Measurements from ENCODE around the gene DESI2.

DNA sequence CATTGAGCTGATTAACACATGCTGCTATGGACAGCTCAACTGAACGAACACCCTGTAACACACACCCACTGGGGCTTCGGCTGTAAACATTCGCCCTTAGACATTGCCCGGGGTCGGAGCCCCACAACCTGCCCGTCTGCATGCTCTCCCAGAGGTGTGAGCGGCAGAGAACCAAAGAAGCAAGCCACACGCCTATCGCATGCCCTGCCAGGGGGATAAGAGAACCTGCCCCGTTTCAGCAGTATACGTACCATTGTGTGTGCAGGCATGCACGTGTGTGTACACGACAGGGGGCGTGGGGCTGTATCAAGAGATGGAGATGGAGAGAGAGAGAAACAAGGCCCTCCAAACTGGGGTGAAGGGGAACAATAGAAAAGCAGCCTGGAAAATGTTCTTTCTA is 9.9 kb upstream of the DESI2 start:
- TF ChIP-seq, protein P1, sequence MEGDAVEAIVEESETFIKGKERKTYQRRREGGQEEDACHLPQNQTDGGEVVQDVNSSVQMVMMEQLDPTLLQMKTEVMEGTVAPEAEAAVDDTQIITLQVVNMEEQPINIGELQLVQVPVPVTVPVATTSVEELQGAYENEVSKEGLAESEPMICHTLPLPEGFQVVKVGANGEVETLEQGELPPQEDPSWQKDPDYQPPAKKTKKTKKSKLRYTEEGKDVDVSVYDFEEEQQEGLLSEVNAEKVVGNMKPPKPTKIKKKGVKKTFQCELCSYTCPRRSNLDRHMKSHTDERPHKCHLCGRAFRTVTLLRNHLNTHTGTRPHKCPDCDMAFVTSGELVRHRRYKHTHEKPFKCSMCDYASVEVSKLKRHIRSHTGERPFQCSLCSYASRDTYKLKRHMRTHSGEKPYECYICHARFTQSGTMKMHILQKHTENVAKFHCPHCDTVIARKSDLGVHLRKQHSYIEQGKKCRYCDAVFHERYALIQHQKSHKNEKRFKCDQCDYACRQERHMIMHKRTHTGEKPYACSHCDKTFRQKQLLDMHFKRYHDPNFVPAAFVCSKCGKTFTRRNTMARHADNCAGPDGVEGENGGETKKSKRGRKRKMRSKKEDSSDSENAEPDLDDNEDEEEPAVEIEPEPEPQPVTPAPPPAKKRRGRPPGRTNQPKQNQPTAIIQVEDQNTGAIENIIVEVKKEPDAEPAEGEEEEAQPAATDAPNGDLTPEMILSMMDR (tag by site-specific recombination; IDR thresholded peaks at IDR 0.05): no peak
- TF ChIP-seq TCF7L2 (IDR thresholded peaks at IDR 0.05; ENCODE audit: borderline replicate concordance, low read depth, low read length) (no peak), ZNF610 (tag by site-specific recombination; IDR thresholded peaks at IDR 0.05; ENCODE audit: borderline replicate concordance) (no peak), ZNF560 (tag by site-specific recombination; IDR thresholded peaks at IDR 0.05; ENCODE audit: borderline replicate concordance) (no peak), ZBTB21 (tag by site-specific recombination; IDR thresholded peaks at IDR 0.05) (no peak), ZNF670 (tag by site-specific recombination; IDR thresholded peaks at IDR 0.05; ENCODE audit: low read depth) (no peak), ZNF433 (tag by site-specific recombination; IDR thresholded peaks at IDR 0.05; ENCODE audit: low read depth) (no peak), ZNF350 (tag by site-specific recombination; IDR thresholded peaks at IDR 0.05) (no peak), ZFP3 (tag by site-specific recombination; IDR thresholded peaks at IDR 0.05; ENCODE audit: low read depth) (no peak)
- TF ChIP-seq, protein P2, sequence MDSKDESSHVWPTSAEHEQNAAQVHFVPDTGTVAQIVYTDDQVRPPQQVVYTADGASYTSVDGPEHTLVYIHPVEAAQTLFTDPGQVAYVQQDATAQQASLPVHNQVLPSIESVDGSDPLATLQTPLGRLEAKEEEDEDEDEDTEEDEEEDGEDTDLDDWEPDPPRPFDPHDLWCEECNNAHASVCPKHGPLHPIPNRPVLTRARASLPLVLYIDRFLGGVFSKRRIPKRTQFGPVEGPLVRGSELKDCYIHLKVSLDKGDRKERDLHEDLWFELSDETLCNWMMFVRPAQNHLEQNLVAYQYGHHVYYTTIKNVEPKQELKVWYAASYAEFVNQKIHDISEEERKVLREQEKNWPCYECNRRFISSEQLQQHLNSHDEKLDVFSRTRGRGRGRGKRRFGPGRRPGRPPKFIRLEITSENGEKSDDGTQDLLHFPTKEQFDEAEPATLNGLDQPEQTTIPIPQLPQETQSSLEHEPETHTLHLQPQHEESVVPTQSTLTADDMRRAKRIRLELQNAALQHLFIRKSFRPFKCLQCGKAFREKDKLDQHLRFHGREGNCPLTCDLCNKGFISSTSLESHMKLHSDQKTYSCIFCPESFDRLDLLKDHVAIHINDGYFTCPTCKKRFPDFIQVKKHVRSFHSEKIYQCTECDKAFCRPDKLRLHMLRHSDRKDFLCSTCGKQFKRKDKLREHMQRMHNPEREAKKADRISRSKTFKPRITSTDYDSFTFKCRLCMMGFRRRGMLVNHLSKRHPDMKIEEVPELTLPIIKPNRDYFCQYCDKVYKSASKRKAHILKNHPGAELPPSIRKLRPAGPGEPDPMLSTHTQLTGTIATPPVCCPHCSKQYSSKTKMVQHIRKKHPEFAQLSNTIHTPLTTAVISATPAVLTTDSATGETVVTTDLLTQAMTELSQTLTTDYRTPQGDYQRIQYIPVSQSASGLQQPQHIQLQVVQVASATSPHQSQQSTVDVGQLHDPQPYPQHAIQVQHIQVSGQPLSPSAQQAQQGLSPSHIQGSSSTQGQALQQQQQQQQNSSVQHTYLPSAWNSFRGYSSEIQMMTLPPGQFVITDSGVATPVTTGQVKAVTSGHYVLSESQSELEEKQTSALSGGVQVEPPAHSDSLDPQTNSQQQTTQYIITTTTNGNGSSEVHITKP (tag by site-specific recombination; IDR thresholded peaks at IDR 0.05): no peak
- TF ChIP-seq, protein P3, sequence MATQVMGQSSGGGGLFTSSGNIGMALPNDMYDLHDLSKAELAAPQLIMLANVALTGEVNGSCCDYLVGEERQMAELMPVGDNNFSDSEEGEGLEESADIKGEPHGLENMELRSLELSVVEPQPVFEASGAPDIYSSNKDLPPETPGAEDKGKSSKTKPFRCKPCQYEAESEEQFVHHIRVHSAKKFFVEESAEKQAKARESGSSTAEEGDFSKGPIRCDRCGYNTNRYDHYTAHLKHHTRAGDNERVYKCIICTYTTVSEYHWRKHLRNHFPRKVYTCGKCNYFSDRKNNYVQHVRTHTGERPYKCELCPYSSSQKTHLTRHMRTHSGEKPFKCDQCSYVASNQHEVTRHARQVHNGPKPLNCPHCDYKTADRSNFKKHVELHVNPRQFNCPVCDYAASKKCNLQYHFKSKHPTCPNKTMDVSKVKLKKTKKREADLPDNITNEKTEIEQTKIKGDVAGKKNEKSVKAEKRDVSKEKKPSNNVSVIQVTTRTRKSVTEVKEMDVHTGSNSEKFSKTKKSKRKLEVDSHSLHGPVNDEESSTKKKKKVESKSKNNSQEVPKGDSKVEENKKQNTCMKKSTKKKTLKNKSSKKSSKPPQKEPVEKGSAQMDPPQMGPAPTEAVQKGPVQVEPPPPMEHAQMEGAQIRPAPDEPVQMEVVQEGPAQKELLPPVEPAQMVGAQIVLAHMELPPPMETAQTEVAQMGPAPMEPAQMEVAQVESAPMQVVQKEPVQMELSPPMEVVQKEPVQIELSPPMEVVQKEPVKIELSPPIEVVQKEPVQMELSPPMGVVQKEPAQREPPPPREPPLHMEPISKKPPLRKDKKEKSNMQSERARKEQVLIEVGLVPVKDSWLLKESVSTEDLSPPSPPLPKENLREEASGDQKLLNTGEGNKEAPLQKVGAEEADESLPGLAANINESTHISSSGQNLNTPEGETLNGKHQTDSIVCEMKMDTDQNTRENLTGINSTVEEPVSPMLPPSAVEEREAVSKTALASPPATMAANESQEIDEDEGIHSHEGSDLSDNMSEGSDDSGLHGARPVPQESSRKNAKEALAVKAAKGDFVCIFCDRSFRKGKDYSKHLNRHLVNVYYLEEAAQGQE (tag by site-specific recombination; IDR thresholded peaks at IDR 0.05): no peak
- TF ChIP-seq, protein P4, sequence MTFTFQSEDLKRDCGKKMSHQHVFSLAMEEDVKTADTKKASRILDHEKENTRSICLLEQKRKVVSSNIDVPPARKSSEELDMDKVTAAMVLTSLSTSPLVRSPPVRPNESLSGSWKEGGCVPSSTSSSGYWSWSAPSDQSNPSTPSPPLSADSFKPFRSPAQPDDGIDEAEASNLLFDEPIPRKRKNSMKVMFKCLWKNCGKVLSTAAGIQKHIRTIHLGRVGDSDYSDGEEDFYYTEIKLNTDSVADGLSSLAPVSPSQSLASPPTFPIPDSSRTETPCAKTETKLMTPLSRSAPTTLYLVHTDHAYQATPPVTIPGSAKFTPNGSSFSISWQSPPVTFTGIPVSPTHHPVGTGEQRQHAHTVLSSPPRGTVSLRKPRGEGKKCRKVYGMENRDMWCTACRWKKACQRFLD (tag by site-specific recombination; IDR thresholded peaks at IDR 0.05): no peak

Measured in HEK293 (cell line).